ENCODE data around the gene ASB18.

Gene ASB18, protein sequence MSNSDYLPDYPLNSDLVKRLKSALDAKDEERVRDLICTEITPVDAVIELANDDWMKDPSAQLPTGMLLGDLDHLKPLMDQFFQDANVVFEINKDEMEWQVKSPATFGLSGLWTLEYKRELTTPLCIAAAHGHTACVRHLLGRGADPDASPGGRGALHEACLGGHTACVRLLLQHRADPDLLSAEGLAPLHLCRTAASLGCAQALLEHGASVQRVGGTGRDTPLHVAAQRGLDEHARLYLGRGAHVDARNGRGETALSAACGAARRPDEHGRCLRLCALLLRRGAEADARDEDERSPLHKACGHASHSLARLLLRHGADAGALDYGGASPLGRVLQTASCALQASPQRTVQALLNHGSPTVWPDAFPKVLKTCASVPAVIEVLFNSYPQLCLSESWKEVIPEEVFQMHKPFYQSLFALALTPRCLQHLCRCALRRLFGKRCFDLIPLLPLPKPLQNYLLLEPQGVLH

DNA sequence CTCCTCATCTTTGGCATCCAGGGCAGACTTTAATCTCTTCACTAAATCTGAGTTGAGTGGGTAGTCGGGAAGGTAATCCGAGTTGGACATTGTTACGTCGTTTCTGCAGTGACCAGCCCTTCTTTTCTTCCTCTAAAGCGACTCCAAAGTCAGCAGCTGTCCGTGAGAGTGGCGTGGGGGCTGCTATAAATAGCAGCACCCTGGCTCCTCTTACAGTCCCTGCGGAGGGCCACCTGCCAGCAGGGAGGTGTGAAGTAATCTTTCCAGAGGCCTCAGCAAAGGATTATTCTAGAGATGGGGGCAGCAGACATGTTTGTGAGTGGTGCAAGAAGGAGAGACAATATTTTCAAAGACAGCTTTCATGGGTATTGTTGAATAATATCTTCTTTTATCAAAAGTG is at the start of gene ASB18:
Gene ASB18 (minus strand): TSS at position 151 of the 400 bp plus-strand sequence. CDS start 61 bp downstream, at position 90.
- Mint-ChIP-seq H3K36me3 (no peaks in the 10 kb centered on the region), H3K27me3 (peaks cover 16% of the 10 kb centered on the region), H3K27ac (no peak within 1 kb of the TSS), H3K4me1 (no peaks in the 10 kb centered on the region), H3K9me3 (peaks cover 16% of the 10 kb centered on the region), H3K4me3 (no peak within 1 kb of the TSS)
- ATAC-seq: no peak

DNA sequence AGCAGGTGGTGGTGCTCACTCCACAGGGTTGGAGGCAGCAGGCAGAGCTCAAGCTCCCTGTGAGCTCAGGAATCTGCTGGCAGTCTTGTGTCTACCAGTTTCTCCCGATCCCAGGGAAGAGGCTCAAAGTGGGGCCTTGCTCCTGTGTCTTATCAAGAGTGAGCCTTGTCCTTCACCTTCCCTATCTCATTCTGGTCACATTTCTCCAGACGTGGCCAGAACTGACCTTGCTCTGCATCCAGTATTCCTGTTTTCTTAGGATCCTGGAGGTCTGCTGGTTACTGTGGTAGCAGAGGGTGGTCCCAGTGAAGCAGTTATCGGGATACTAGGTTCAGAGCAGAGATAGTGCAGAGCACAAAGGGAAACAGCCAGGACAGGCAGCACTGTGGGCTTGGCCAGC is 47.1 kb upstream of the ASB18 start:
- Mint-ChIP-seq H3K27ac (no peak overlapping the region), H3K36me3 (no peaks in the 10 kb centered on the region), H3K4me3 (no peak overlapping the region), H3K4me1 (no peaks in the 10 kb centered on the region), H3K9me3 (peaks cover 3% of the 10 kb centered on the region), H3K27me3 (peaks cover 33% of the 10 kb centered on the region)
- ATAC-seq: no peak

DNA sequence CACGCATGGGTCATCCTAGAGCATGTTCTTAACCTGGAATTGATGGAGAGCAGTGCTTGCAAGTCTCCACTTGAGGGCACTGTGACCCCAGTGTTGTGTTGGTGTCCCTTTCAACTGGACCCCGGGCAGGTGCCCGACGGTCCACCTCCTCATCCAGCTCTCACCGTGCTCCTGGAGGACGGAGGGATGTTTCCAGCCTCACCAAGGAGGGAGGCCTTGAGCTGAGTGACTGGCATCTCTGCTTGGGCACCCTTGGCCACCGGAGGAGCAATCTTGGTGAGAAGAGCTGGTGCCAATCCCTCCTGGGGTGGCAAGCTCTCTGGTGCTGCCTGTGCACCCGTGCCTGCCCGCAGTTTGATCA is 45.4 kb upstream of the ASB18 start:
- Mint-ChIP-seq H3K27me3 (peaks cover 24% of the 10 kb centered on the region), H3K4me3 (no peak overlapping the region), H3K36me3 (no peaks in the 10 kb centered on the region), H3K4me1 (no peaks in the 10 kb centered on the region), H3K9me3 (peaks cover 3% of the 10 kb centered on the region), H3K27ac (no peak overlapping the region)
- no peak for ATAC-seq

DNA sequence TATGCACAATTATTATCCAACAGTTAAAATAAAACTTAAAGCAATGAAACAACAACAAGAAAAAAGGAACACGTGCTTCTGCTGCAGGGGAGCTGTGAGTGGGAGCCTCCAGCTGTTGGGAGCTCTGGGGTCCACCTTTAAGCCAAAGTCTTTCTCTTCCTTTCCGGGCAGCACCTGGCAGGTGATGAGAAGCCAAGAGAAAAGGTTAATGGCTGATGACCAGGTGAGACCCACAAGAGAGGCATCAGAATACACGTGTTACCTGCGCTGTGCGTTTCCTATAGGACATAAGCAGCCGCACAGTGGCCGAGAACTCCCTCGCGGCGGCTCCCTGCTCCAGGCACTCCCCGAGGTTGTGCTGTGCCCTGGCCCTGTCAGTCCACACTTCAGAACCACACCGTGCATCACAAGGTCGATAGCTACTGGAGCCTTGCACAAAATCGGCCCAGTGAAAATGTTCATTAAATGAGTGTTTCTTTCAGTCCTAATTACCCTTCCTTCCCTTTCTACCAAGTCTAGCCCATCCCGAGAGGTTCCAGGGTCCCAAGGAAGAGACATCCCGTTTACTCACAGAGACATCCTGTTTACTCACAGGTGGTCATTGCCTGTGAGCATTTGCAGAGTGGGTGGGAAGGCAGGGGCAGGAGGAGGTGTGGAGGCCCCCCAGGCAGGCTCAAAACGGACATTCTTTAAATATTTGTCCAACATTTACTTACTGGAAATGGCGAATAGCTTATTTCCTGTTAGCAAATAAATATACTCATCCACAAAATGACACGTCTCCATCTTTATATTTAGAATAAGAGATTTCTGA is 44.9 kb upstream of the ASB18 start:
- Mint-ChIP-seq H3K27ac (no peak overlapping the region), H3K36me3 (no peaks in the 10 kb centered on the region), H3K27me3 (peaks cover 24% of the 10 kb centered on the region), H3K4me3 (no peak overlapping the region), H3K9me3 (peaks cover 3% of the 10 kb centered on the region), H3K4me1 (no peaks in the 10 kb centered on the region)
- ATAC-seq: no peak

DNA sequence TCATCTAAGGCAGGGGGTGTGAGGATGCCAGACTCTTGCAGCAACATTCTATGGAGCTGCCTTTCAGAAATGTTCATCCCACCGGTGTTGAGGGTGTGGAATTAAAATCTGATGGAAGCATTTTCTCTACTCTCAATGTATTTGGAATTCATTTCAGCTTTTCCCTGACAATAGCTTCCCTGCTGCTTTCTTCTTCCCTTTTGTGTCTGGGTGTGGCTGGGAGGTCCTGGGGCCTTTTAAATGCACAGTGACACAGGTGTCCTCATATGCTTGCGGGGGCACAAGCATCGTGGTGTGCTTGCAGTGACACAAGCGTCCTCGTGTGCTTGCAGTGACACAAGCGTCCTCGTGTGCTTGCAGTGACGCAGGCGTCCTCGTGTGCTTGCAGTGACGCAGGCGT is 43.4 kb upstream of the ASB18 start:
- Mint-ChIP-seq H3K9me3 (no peaks in the 10 kb centered on the region), H3K4me1 (no peaks in the 10 kb centered on the region), H3K27me3 (peaks cover 24% of the 10 kb centered on the region), H3K27ac (no peak overlapping the region), H3K36me3 (no peaks in the 10 kb centered on the region), H3K4me3 (no peak overlapping the region)
- ATAC-seq: no peak

DNA sequence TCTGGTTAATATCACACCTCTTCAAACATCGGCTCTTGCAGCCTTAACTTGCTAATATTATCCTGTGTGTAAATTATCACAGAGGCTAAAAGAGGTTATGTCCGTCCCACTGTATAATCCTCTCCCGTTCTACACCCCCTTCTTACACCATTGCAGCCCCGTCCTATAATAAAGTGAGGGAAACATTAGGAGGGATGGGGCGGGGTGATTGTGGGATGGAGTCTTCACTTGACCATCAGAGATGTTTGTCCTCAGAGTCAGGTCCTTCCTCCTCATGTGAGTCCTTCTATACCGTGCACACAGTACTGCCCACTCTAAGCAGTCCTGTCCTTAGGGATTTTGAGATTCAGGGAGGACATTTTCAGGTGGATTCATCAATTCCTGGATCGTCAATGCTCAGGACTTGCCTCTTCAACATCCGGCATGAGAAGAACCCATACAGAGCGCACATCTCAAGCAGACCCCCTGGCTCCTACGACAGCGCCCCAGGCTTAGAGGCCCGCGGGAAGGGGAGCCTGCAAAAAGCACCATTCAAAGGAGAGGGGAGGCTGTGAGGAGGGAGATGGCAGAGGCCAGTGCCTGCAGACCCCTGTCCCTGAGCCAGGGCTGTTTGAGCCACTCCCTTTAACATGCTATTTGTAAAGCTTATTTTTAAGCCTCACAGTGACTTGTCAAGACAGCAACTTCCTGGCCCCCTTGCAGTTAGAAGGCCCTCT is 42.8 kb upstream of the ASB18 start:
- no peak for ATAC-seq
- H3K36me3 Mint-ChIP-seq: no peaks in the 10 kb centered on the region
- no peak overlapping the region for H3K27ac Mint-ChIP-seq
- peaks cover 24% of the 10 kb centered on the region for H3K27me3 Mint-ChIP-seq
- no peaks in the 10 kb centered on the region for H3K4me1 Mint-ChIP-seq
- H3K9me3 Mint-ChIP-seq: no peaks in the 10 kb centered on the region
- H3K4me3 Mint-ChIP-seq: no peak overlapping the region

DNA sequence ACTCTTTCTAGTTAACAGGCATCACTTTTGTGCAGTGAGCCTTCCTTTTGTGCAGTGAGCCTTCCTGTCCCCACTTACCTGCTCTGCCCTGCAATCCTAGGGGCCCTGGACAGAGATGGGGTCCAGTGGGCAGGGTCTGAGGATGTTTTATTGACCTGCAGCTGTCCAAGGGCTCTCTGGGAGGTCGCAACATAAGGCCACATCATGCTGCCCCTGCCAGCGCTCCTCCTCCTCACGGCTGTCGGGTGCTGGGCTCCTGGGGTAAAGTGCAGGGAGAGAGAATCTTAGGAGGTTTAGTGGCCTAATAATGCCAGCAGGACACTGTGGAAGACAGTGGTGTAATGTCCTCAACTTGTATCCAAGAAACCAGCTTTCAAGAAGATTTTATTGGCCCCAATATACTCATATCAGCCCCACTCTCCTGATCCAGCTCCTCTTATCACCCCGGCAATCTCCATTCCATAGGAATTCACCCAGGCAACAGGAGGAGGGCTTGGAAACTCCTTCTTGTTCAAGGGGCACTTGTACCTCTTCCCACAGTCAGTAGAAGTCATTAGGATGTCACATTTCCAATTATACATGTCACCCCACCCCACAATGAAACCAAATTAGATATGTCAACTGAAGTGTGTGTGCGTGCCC is 41.9 kb upstream of the ASB18 start:
- ATAC-seq: peak; percentile 37
- H3K27ac Mint-ChIP-seq: no peak overlapping the region
- no peaks in the 10 kb centered on the region for H3K9me3 Mint-ChIP-seq
- no peaks in the 10 kb centered on the region for H3K36me3 Mint-ChIP-seq
- H3K4me1 Mint-ChIP-seq: no peaks in the 10 kb centered on the region
- no peak overlapping the region for H3K4me3 Mint-ChIP-seq
- H3K27me3 Mint-ChIP-seq: peaks cover 16% of the 10 kb centered on the region

DNA sequence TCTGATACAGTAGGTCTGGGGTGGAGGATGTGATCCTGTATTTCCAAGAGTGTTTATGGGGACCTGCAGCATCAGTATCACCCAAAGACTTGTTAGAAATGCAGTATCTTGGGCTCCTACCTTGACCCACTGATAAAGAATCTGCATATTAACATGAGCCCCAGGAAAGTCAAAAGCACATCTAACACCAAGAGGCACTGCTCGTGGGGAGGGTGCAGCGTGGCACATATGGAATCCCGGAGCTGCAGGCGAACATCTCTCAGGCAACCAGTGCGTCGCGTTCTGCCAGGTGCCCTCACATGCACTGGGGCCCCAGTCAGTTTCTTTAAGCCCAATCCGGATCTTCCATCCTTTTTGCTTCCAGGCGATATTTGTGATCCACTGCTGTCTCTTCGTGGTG is 41.3 kb upstream of the ASB18 start:
- ATAC-seq: no peak
- Mint-ChIP-seq H3K27me3 (peaks cover 11% of the 10 kb centered on the region), H3K9me3 (peaks cover 1% of the 10 kb centered on the region), H3K4me3 (no peak overlapping the region), H3K27ac (no peak overlapping the region), H3K36me3 (no peaks in the 10 kb centered on the region), H3K4me1 (no peaks in the 10 kb centered on the region)

DNA sequence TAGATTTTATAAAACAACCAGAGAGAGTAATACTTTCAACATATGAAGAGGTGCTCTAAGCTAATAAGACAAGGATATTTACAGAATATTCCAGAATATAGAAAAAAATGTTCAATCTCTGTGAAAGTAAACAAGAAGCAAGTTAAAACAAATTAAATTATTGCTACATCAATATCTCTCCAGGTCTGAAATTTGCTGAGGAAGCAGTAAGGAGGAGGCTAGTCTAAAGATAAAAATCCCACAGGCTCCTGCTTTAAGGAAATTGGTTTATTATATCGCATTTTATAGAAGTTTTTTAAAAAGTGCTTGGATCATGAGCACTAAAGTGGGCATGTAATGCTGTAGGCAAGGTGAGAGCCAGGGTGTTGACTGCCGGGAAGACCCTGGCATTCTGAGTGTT is 39.7 kb upstream of the ASB18 start:
- no peaks in the 10 kb centered on the region for H3K36me3 Mint-ChIP-seq
- peaks cover 3% of the 10 kb centered on the region for H3K27me3 Mint-ChIP-seq
- H3K4me1 Mint-ChIP-seq: no peaks in the 10 kb centered on the region
- no peak overlapping the region for H3K4me3 Mint-ChIP-seq
- H3K27ac Mint-ChIP-seq: no peak overlapping the region
- no peak for ATAC-seq
- peaks cover 3% of the 10 kb centered on the region for H3K9me3 Mint-ChIP-seq

DNA sequence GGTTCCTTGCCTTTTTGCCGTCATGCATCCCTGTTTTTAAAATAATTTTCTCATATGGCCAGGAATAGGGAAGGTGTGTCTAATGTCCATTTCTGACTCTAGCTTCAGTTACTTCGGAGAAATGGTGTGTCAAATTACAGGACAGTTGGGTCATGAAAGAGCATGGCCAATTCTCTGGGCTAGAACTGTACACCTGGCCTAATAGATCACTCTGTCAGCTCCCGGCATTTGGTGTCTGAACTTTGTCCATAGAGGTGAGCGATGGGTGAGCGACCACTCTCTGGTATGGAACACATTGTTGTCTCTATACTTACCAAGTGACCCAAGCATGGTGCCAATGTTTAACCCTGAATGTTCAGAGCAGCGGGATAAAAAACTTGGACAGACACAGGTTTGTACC is 38.3 kb upstream of the ASB18 start:
- no peaks in the 10 kb centered on the region for H3K36me3 Mint-ChIP-seq
- H3K27ac Mint-ChIP-seq: no peak overlapping the region
- no peaks in the 10 kb centered on the region for H3K4me1 Mint-ChIP-seq
- no peak overlapping the region for H3K4me3 Mint-ChIP-seq
- peaks cover 3% of the 10 kb centered on the region for H3K9me3 Mint-ChIP-seq
- no peaks in the 10 kb centered on the region for H3K27me3 Mint-ChIP-seq
- ATAC-seq: no peak

DNA sequence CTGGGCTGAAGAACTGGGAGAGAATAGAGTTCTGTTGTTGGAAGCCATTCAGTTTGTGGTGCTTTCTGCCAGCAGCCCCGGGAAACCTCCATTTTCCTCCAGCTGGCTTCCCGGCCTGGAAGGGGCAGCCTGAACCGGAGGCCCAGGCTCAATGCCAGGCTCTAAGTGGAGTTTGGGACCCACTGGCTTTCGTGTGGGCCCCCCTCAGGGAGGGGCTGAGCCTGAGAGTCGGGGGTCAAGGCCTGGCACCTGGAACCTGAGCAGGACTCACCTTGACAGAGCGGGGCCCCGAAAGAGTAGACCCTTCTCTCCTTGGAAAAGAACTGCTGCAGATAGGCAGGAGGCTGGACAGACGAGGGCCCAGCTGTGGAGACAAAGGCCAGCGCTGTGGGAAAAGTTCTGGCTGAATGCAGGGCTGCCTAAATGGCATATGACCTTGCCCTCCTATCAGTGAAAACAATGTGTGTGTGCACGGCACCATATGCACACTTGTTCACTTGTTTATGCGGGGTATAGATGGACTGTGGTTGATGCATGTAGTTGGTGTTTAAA is 34.8 kb upstream of the ASB18 start:
- no peak for ATAC-seq
- peaks cover 3% of the 10 kb centered on the region for H3K9me3 Mint-ChIP-seq
- H3K4me3 Mint-ChIP-seq: no peak overlapping the region
- H3K36me3 Mint-ChIP-seq: no peaks in the 10 kb centered on the region
- H3K27me3 Mint-ChIP-seq: no peaks in the 10 kb centered on the region
- H3K4me1 Mint-ChIP-seq: no peaks in the 10 kb centered on the region
- no peak overlapping the region for H3K27ac Mint-ChIP-seq

DNA sequence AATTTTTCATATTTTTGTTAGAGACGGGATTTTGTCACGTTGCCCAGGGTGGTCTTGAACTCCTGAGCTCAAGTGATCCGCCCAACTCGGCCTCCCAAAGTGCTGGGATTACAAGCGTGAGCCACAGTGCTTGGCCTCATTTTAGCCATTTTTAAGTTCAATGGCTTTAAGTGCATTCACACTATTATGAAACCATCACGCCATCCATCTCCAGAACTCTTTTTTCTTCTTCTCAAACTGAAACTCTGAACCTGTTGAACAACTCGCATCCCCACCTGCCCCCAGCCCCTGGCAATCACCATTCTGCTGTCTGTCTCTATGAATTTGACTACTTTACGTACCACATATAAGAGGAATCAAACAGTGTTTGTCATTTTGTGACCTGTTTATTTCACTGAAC is 31.3 kb upstream of the ASB18 start:
- ATAC-seq: no peak
- no peaks in the 10 kb centered on the region for H3K4me1 Mint-ChIP-seq
- H3K27ac Mint-ChIP-seq: no peak overlapping the region
- peaks cover 11% of the 10 kb centered on the region for H3K27me3 Mint-ChIP-seq
- no peaks in the 10 kb centered on the region for H3K36me3 Mint-ChIP-seq
- no peak overlapping the region for H3K4me3 Mint-ChIP-seq
- peaks cover 1% of the 10 kb centered on the region for H3K9me3 Mint-ChIP-seq

DNA sequence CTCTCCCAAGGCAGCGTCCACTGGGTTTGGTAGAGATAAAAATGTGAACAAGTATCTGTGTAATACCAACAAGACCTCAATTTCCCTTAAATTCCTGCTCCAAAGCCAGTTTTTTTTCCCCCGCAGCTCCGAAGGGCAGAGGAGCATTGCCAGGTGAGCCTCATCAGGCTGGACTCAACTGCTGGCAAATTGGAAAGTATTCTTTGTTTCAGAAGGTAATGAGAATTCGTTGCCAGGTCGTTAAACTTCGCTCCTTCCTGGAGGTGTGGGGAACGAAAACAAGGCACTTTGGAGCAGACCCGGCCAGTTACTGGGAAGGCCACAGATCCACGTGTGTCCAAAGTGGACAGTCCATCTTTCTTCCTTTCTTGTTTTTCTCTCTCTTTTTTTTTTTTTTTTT is 30.4 kb upstream of the ASB18 start:
- Mint-ChIP-seq H3K4me3 (no peak overlapping the region), H3K27me3 (peaks cover 15% of the 10 kb centered on the region), H3K27ac (no peak overlapping the region), H3K4me1 (no peaks in the 10 kb centered on the region), H3K9me3 (no peaks in the 10 kb centered on the region), H3K36me3 (no peaks in the 10 kb centered on the region)
- ATAC-seq: no peak

DNA sequence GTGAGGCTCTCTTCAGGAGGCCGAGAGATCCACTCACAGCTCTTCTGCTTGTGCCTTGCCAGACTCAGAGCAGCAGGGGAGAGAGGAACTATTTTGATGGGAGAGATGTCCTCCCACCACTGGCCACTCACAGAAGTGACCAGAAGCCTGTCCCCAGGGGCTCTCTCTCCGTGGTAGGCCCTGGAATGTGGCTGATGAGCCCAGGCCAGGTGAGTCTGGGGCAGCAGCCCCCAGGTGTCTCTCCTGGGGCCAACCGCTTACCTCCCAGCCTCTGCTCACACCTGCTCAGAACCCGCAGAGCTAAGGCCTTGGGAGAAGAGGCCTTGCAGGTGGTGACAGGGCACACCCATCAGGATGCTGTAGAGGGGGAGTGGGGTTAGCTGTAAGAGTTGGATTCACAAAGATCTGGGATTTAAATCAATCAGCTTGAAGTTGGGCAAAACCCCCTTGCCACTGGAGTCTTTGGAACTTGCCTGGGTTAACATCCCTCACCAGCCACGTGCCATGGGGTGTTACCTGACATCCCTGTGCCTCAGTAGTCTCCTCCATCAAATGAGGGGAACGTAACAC is 29.1 kb upstream of the ASB18 start:
- H3K36me3 Mint-ChIP-seq: no peaks in the 10 kb centered on the region
- ATAC-seq: peak; percentile 42
- peaks cover 23% of the 10 kb centered on the region for H3K27me3 Mint-ChIP-seq
- H3K4me3 Mint-ChIP-seq: no peak overlapping the region
- peaks cover 8% of the 10 kb centered on the region for H3K9me3 Mint-ChIP-seq
- no peak overlapping the region for H3K27ac Mint-ChIP-seq
- H3K4me1 Mint-ChIP-seq: no peaks in the 10 kb centered on the region
